CD4-positive, CD25-positive, alpha-beta regulatory T cell (primary cell): ENCODE results near the gene BICC1. TPM values are rescaled to one million over a fixed set of nuclear protein-coding genes. Genes with fewer than 3 reads are reported as not detected.

ENCODE experiments used
- ATAC-seq, 2 donors: fragments of 150-1000 bp; cut with Tn5 transposase; one replicate each; pipeline ENCODE4 v1.10.0; 2021; ENCODE audit warnings: low read depth in 2 of 2, moderate number of reproducible peaks in 2 of 2, moderate library complexity in 1 of 2
- DNase-seq, 3 donors: peaks; one replicate each; pipeline versions ENCODE4 v3.0.0 to v3.0.0-alpha.2; 2012 to 2022; ENCODE audit warnings: mixed read lengths in 1 of 3
- H3K27ac ChIP-seq: one replicate; pipeline ENCODE4 v1.7.0; 2013; ENCODE audit warnings: mild to moderate bottlenecking, low read length; ENCODE audit not compliant: insufficient read depth, poor library complexity, severe bottlenecking
- H3K27me3 ChIP-seq: one replicate; pipeline ENCODE4 v1.7.0; 2013; ENCODE audit warnings: low read length; ENCODE audit not compliant: control insufficient read depth, insufficient read depth
- H3K36me3 ChIP-seq: one replicate; pipeline ENCODE4 v1.7.0; 2013; ENCODE audit warnings: mild to moderate bottlenecking, low read length, moderate library complexity; ENCODE audit not compliant: control insufficient read depth, insufficient read depth
- H3K4me1 ChIP-seq: 2 replicates; pipeline ENCODE4 v1.7.0; 2013; ENCODE audit warnings: mild to moderate bottlenecking, low read length; ENCODE audit not compliant: insufficient read depth, control insufficient read depth, poor library complexity, severe bottlenecking
- H3K4me3 ChIP-seq: one replicate; pipeline ENCODE4 v1.7.0; 2013; ENCODE audit warnings: low read depth, mild to moderate bottlenecking, low read length, moderate library complexity
- H3K9me3 ChIP-seq, 2 experiments: 1 replicate in 1 of 2; 2 replicates in 1 of 2; pipeline ENCODE4 v1.7.0; 2013; ENCODE audit warnings: low read length in 2 of 2, mild to moderate bottlenecking in 1 of 2, moderate library complexity in 1 of 2; ENCODE audit not compliant: control insufficient read depth in 2 of 2
- H3K27ac Mint-ChIP-seq, 3 donors: one replicate each; pipeline ENCODE4 v1.8.0; 2020 to 2022; ENCODE audit warnings: mild to moderate bottlenecking in 3 of 3, mixed read lengths in 3 of 3, moderate library complexity in 2 of 3
- H3K27me3 Mint-ChIP-seq: one replicate; pipeline ENCODE4 v1.8.0; 2022; ENCODE audit warnings: mild to moderate bottlenecking, mixed read lengths
- H3K36me3 Mint-ChIP-seq: one replicate; pipeline ENCODE4 v1.8.0; 2020; ENCODE audit warnings: mixed read lengths
- H3K4me1 Mint-ChIP-seq, 4 donors: one replicate each; pipeline ENCODE4 v1.8.0; 2020 to 2022; ENCODE audit warnings: mixed read lengths in 4 of 4, mild to moderate bottlenecking in 1 of 4
- H3K4me3 Mint-ChIP-seq, 4 donors: one replicate each; pipeline ENCODE4 v1.8.0; 2020 to 2022; ENCODE audit warnings: mild to moderate bottlenecking in 4 of 4, mixed read lengths in 4 of 4, moderate library complexity in 3 of 4
- H3K9me3 Mint-ChIP-seq, 7 donors: one replicate each; pipeline ENCODE4 v1.8.0; 2020 to 2022; ENCODE audit warnings: mixed read lengths in 7 of 7, mild to moderate bottlenecking in 3 of 7, moderate library complexity in 2 of 7
- polyA plus RNA-seq, 4 donors: library from polyadenylated mRNA; unstranded; fragments of 300-500 nt; fragmentation: Illumina TruSeq; gene quantifications; one replicate each; pipeline ENCODE4 v1.2.3, GENCODE V29; 2021
- total RNA-seq: library from RNA; stranded (reverse); gene quantifications from one replicate; pipeline ENCODE4 v1.2.3, GENCODE V29; 2022

BICC1 gene
- total and polyA plus RNA-seq, 5 donors from 2014 or later, result 0.20 TPM; not detected in 4

DNA sequence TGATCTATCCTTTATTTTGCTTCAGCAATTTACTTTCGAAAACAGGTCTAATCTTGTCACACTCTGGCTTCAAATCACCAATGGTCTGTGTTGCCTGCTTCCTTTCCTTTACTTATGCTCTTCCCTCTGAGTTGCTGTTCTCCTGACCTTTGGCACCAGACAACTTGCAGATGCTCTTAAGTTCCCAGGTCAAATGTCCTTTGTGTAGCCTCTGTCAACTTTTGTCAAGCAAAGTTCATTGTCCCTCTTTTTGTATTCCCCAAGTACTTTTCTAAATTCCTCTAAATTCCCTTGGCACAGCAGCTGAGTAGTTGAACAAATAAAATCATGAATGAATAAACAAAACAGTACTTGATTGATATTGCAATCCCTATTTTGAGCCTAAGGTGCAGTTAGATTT lies 289.4 kb downstream of the BICC1 start:
- no peaks in the 10 kb centered on the region for H3K27me3 Mint-ChIP-seq
- H3K4me1 ChIP-seq, result no peaks in the 10 kb centered on the region
- no peaks in the 10 kb centered on the region for H3K4me1 Mint-ChIP-seq

DNA sequence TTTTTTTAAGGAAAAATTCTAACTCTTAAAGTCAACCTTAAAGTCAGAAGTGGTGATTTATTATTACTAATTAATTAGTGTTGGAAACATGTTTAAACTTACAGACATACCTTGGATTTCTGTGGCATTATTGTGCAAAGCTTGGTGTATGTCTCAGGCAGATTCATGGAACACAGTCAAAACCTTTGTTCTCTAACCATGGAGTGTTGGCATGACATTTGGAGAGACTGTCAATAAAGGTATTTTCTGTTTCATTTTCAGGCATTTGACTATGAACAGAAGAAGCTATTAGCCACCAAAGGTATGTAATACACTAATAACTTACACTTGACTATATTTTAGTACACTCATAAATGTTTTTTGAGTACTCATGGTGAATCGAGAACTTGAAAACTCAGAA lies 293.7 kb downstream of the BICC1 start:
- no peaks in the 10 kb centered on the region for H3K36me3 ChIP-seq
- no peak overlapping the region for H3K27ac ChIP-seq
- H3K27me3 Mint-ChIP-seq, result no peaks in the 10 kb centered on the region
- no peak overlapping the region for H3K27ac Mint-ChIP-seq
- no peaks in the 10 kb centered on the region for H3K4me1 Mint-ChIP-seq
- DNase-seq (no peak), ATAC-seq (no peak)
- no peak overlapping the region for H3K4me3 ChIP-seq
- H3K4me1 ChIP-seq, result no peaks in the 10 kb centered on the region
- no peaks in the 10 kb centered on the region for H3K36me3 Mint-ChIP-seq
- H3K27me3 ChIP-seq, result no peaks in the 10 kb centered on the region
- no peaks in the 10 kb centered on the region for H3K9me3 ChIP-seq
- peaks cover 0 to 2% (median 0%) of the 10 kb centered on the region in 7 donors for H3K9me3 Mint-ChIP-seq
- H3K4me3 Mint-ChIP-seq, result no peak overlapping the region

More for the DNA sequence above, 289.4 kb downstream of the BICC1 start:
- Mint-ChIP-seq H3K9me3 (peaks cover 0 to 1% (median 0%) of the 10 kb centered on the region in 7 donors), H3K4me3 (no peak overlapping the region), H3K27ac (no peak overlapping the region), H3K36me3 (no peaks in the 10 kb centered on the region)
- no peak for ATAC-seq
- H3K27me3 ChIP-seq, result no peaks in the 10 kb centered on the region
- H3K9me3 ChIP-seq, result no peaks in the 10 kb centered on the region
- no peak overlapping the region for H3K27ac ChIP-seq
- H3K4me3 ChIP-seq, result no peak overlapping the region
- no peak for DNase-seq
- H3K36me3 ChIP-seq, result no peaks in the 10 kb centered on the region

DNA sequence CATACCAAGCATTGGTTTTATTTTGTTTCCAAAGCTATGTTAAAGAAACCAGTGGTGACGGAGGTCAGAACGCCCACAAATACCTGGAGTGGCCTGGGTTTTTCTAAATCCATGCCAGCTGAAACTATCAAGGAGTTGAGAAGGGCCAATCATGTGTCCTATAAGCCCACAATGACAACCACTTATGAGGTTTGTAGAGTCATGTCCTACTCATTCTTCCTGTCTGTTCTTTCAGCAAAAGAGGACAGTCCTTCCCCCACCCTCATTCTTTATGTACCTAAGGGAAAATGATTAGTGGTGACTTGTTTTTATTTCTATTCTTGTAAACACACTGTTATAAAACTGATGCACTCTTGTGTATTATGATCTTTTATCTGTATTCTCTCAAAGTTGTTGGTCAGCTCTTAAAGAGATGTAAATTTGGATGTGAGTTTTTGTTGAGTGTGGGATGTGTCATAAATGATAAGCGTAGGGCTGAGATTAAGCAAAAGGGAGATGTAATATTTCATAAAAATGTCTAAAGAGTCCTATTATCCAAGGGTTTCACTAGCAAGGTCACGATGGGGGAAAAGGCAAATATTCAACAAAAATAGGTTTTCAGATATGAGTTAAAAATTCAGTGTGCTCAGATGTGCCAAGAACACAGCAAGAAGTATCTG lies 294.4 kb downstream of the BICC1 start:
- H3K36me3 Mint-ChIP-seq, result no peaks in the 10 kb centered on the region
- no peaks in the 10 kb centered on the region for H3K36me3 ChIP-seq
- no peaks in the 10 kb centered on the region for H3K27me3 ChIP-seq
- DNase-seq (no peak), ATAC-seq (no peak)
- H3K27ac ChIP-seq, result no peak overlapping the region
- no peaks in the 10 kb centered on the region for H3K9me3 ChIP-seq
- no peaks in the 10 kb centered on the region for H3K4me1 ChIP-seq
- no peaks in the 10 kb centered on the region for H3K4me1 Mint-ChIP-seq
- peaks cover 0 to 2% (median 0%) of the 10 kb centered on the region in 7 donors for H3K9me3 Mint-ChIP-seq
- H3K27me3 Mint-ChIP-seq, result no peaks in the 10 kb centered on the region
- no peak overlapping the region for H3K4me3 ChIP-seq
- no peak overlapping the region for H3K27ac Mint-ChIP-seq
- H3K4me3 Mint-ChIP-seq, result no peak overlapping the region

DNA sequence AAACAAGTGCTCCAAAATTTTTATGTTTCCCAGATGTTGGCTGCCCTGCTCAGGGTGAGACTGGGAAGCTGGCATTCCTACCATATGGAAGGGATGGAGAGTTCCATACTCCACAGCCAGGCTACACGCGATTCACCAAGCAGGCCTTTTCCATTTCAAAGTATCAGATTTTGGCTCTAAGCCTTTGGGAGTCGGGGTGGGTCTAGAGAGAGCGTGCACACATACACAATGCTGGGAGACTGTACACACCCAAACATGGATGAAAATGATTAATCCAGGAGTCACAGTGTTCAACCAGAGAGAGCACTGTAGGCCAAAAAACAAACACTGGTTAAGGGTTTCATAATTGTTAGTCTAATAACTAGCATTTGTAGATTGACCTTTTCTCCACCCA lies 295.0 kb downstream of the BICC1 start:
- Mint-ChIP-seq H3K36me3 (no peaks in the 10 kb centered on the region), H3K27me3 (no peaks in the 10 kb centered on the region), H3K4me3 (no peak overlapping the region), H3K27ac (no peak overlapping the region), H3K4me1 (no peaks in the 10 kb centered on the region), H3K9me3 (peaks cover 0 to 2% (median 0%) of the 10 kb centered on the region in 7 donors)
- H3K4me1 ChIP-seq, result no peaks in the 10 kb centered on the region
- H3K4me3 ChIP-seq, result no peak overlapping the region
- no peaks in the 10 kb centered on the region for H3K9me3 ChIP-seq
- no peak overlapping the region for H3K27ac ChIP-seq
- ATAC-seq, result no peak
- no peaks in the 10 kb centered on the region for H3K36me3 ChIP-seq
- no peaks in the 10 kb centered on the region for H3K27me3 ChIP-seq
- no peak for DNase-seq

DNA sequence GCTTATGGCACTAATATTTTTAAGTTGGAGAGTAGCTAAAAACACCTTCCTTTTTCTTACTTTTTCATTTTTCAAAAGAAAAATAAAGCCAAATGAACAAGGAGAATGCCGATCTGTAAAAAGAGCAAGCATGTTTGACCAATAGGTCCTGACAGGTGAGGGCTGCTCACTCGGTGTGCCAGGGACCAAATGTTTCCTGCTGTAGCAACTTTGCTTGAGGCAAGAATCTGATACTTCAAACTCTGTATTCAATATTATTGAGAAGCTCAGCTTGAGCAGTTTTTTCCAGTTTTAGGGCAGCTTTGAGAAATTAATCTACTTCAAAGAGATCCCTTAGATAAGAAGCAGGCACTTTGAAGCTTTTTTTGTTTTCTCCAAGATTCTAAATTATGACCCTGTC lies 298.1 kb downstream of the BICC1 start:
- no peak overlapping the region for H3K27ac Mint-ChIP-seq
- H3K27ac ChIP-seq, result no peak overlapping the region
- no peak for ATAC-seq
- H3K4me3 Mint-ChIP-seq, result no peak overlapping the region
- peaks cover 0 to 3% (median 0%) of the 10 kb centered on the region in 7 donors for H3K9me3 Mint-ChIP-seq
- H3K4me1 ChIP-seq, result no peaks in the 10 kb centered on the region
- DNase-seq, result no peak
- H3K36me3 Mint-ChIP-seq, result no peaks in the 10 kb centered on the region
- no peaks in the 10 kb centered on the region for H3K27me3 Mint-ChIP-seq
- no peaks in the 10 kb centered on the region for H3K4me1 Mint-ChIP-seq
- H3K27me3 ChIP-seq, result no peaks in the 10 kb centered on the region
- H3K36me3 ChIP-seq, result no peaks in the 10 kb centered on the region
- H3K9me3 ChIP-seq, result no peaks in the 10 kb centered on the region
- H3K4me3 ChIP-seq, result no peak overlapping the region

DNA sequence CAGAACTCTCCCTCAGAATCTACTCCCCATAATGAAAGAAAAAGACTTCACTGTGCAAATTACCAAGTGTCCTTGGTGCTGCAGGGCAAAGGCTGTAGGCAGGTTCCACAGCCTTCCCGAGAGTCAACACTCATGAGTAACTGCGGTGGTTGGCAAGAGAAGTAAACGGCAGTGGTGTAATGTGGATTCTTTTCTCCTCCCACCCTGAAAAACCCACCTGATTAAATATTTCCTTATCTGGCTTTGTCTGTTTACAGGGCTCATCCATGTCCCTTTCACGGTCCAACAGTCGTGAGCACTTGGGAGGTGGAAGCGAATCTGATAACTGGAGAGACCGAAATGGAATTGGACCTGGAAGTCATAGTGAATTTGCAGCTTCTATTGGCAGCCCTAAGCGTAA lies 300.9 kb downstream of the BICC1 start:
- Mint-ChIP-seq H3K4me1 (no peaks in the 10 kb centered on the region), H3K36me3 (no peaks in the 10 kb centered on the region), H3K27me3 (no peaks in the 10 kb centered on the region), H3K9me3 (peaks cover 0 to 3% (median 0%) of the 10 kb centered on the region in 7 donors), H3K4me3 (no peak overlapping the region), H3K27ac (no peak overlapping the region)
- H3K9me3 ChIP-seq, result no peaks in the 10 kb centered on the region
- no peak overlapping the region for H3K4me3 ChIP-seq
- no peak for ATAC-seq
- no peak for DNase-seq
- no peaks in the 10 kb centered on the region for H3K27me3 ChIP-seq
- H3K36me3 ChIP-seq, result no peaks in the 10 kb centered on the region
- no peak overlapping the region for H3K27ac ChIP-seq
- no peaks in the 10 kb centered on the region for H3K4me1 ChIP-seq

DNA sequence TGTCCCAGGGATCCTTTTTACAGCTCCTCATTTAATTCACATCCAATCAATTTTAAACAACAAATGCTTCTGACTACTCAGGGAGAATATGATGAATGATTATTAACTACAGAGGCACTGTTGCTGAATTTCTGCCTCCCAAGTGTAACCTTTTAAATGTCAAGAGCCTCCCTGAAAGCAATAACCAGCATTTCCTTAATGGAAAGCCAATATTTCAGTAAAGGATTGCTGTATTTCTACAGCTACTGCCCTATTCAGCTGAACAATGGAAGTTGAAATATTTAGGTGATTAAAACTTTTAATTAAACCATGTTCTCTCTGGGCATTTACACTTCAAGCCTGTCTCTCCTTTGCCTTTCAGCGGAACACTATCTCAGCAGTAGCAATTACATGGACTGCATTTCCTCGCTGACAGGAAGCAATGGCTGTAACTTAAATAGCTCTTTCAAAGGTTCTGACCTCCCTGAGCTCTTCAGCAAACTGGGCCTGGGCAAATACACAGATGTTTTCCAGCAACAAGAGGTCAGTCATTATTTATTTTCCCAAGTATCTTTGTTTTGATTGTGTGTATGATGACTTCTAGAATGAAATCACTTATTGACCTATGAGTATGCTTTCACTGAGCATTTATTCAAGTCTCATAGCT lies 304.7 kb downstream of the BICC1 start:
- Mint-ChIP-seq H3K4me1 (no peaks in the 10 kb centered on the region), H3K27ac (no peak overlapping the region), H3K4me3 (no peak overlapping the region), H3K36me3 (no peaks in the 10 kb centered on the region), H3K27me3 (no peaks in the 10 kb centered on the region), H3K9me3 (peaks cover 0 to 3% (median 0%) of the 10 kb centered on the region in 7 donors)
- no peak overlapping the region for H3K4me3 ChIP-seq
- H3K27me3 ChIP-seq, result no peaks in the 10 kb centered on the region
- ATAC-seq (no peak), DNase-seq (no peak)
- H3K27ac ChIP-seq, result no peak overlapping the region
- no peaks in the 10 kb centered on the region for H3K4me1 ChIP-seq
- no peaks in the 10 kb centered on the region for H3K36me3 ChIP-seq
- no peaks in the 10 kb centered on the region for H3K9me3 ChIP-seq

DNA sequence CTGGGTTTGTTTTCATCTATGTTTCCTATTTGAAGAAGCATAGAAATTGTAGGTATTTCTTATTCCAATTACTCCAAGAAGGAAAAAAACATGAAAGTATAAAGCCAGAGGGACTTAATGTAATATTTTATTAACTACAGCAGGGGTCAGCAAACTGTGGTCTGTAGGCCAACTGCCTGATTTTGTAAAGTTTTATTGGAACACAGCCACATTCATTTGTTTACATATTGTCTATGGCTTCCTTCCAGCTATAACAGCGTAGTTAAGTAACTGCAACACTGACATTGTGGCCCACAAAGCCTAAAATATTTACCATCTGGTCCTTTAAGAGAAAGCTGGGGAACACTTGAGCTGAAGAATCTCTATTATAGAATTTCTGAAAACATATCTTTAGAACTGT lies 306.2 kb downstream of the BICC1 start:
- no peaks in the 10 kb centered on the region for H3K4me1 Mint-ChIP-seq
- H3K4me3 ChIP-seq, result no peak overlapping the region
- H3K4me3 Mint-ChIP-seq, result no peak overlapping the region
- no peaks in the 10 kb centered on the region for H3K27me3 Mint-ChIP-seq
- DNase-seq (no peak), ATAC-seq (no peak)
- no peak overlapping the region for H3K27ac Mint-ChIP-seq
- no peaks in the 10 kb centered on the region for H3K27me3 ChIP-seq
- H3K27ac ChIP-seq, result no peak overlapping the region
- no peaks in the 10 kb centered on the region for H3K9me3 ChIP-seq
- peaks cover 0 to 3% (median 0%) of the 10 kb centered on the region in 7 donors for H3K9me3 Mint-ChIP-seq
- no peaks in the 10 kb centered on the region for H3K36me3 Mint-ChIP-seq
- H3K4me1 ChIP-seq, result no peaks in the 10 kb centered on the region
- no peaks in the 10 kb centered on the region for H3K36me3 ChIP-seq
